HepG2 (cell line): Measurements from ENCODE around the gene VASN. TPM values are rescaled to one million over a fixed set of nuclear protein-coding genes. Genes with fewer than 3 reads are reported as not detected.

Experiments
- ATAC-seq: fragments of 200-7000 bp; cut with Tn5 transposase; 3 replicates; pipeline ENCODE4 v1.9.1; 2020; ENCODE audit warnings: mild to moderate bottlenecking, moderate library complexity
- BruUV-seq: library from RNA; stranded (reverse); fragments of 400-500 nt; replicated peaks from 2 replicates; lab custom pipeline; 2021; lab: Mats Ljungman, UMichigan
- CTCF ChIA-PET: fragments of 300-600 bp; formaldehyde crosslinking; extraction: SDS; loops from one replicate; lab custom pipeline; 2021; ENCODE audit warnings: low total read pairs, inconsistent platforms, low intra/inter-chr PET ratio; lab: Yijun Ruan, JAX
- POLR2A ChIA-PET: fragments of 350-600 bp; sonication (Branson Sonifier 250); formaldehyde crosslinking; loops from one replicate; lab custom pipeline; 2020; ENCODE audit warnings: antibody characterized with exemption, inconsistent platforms; lab: Yijun Ruan, JAX
- DNase-seq: peaks from one replicate; pipeline ENCODE4 v3.0.0-alpha.2; 2015; ENCODE audit warnings: low spot score
- FAIRE-seq: peaks from 3 replicates; lab custom pipeline; 2011; peaks lifted over from hg19 to GRCh38; lab: Jason Lieb, UNC
- H2AFZ ChIP-seq: one replicate; pipeline ENCODE4 v1.6.1; 2011; ENCODE audit warnings: low read length, inconsistent platforms
- H3K27ac ChIP-seq: fragments of 300-600 bp; 3 replicates; pipeline ENCODE4 v1.8.0; 2011; ENCODE audit warnings: mixed run types, mild to moderate bottlenecking, mixed read lengths, low read length, inconsistent platforms; ENCODE audit not compliant: insufficient read depth; ENCODE audit errors: extremely low read length
- H3K27me3 ChIP-seq, 2 experiments: fragments of 200-600 bp in 1 of 2; 2 replicates in 1 of 2; 3 replicates in 1 of 2; pipeline versions ENCODE4 v1.6.0 to v1.8.0; 2011; ENCODE audit warnings: low read length in 2 of 2, mild to moderate bottlenecking in 2 of 2, moderate library complexity in 2 of 2, inconsistent platforms in 1 of 2; ENCODE audit not compliant: insufficient read depth in 2 of 2, control insufficient read depth in 1 of 2
- H3K36me3 ChIP-seq, 2 experiments: fragments of 200-600 bp in 1 of 2; replicated peaks in 1 of 2; 2 replicates in 1 of 2; 3 replicates in 1 of 2; pipeline versions ENCODE4 v1.5.1 to v1.8.0; 2011; ENCODE audit warnings: low read length in 2 of 2, inconsistent platforms in 1 of 2; ENCODE audit not compliant: insufficient read depth in 2 of 2, control insufficient read depth in 1 of 2
- H3K4me1 ChIP-seq: 2 replicates; pipeline ENCODE4 v1.5.1; 2012; ENCODE audit warnings: low read length, inconsistent platforms; ENCODE audit not compliant: insufficient read depth
- H3K4me2 ChIP-seq: 2 replicates; pipeline ENCODE4 v1.6.0; 2011; ENCODE audit warnings: low read depth, low read length, inconsistent platforms
- H3K4me3 ChIP-seq, 3 experiments: fragments of 200-600 bp in 1 of 3; sonication (generic), shearing (Covaris generic) in 1 of 3; replicated peaks in 1 of 3; 2 replicates each; pipeline ENCODE4 v1.5.1; 2011 to 2016; ENCODE audit warnings: low read length in 3 of 3, inconsistent platforms in 2 of 3, low read depth in 2 of 3, mild to moderate bottlenecking in 2 of 3, control low read depth in 1 of 3, mixed read lengths in 1 of 3; ENCODE audit not compliant: insufficient read depth in 1 of 3
- H3K79me2 ChIP-seq: one replicate; pipeline ENCODE4 v1.6.1; 2011; ENCODE audit warnings: low read length, inconsistent platforms; ENCODE audit not compliant: insufficient read depth
- H3K9ac ChIP-seq: 2 replicates; pipeline ENCODE4 v1.6.0; 2011; ENCODE audit warnings: mild to moderate bottlenecking, low read depth, low read length, inconsistent platforms; ENCODE audit not compliant: insufficient read depth
- H3K9me3 ChIP-seq: 2 replicates; pipeline ENCODE4 v1.5.1; 2012; ENCODE audit warnings: mild to moderate bottlenecking, low read length
- H4K20me1 ChIP-seq: 2 replicates; pipeline ENCODE4 v1.6.0; 2011; ENCODE audit warnings: inconsistent platforms, mild to moderate bottlenecking, low read length, moderate library complexity; ENCODE audit not compliant: insufficient read depth
- HNF4A ChIP-seq: sonication (generic); formaldehyde crosslinking; IDR thresholded peaks from 2 replicates; pipeline ENCODE4 v1.4.0; 2020; ENCODE audit warnings: missing genetic modification reagents
- NONO ChIP-seq, 2 experiments: fragments of 450-650 bp in 1 of 2; sonication (generic) in 1 of 2; formaldehyde crosslinking in 1 of 2; IDR thresholded peaks in 1 of 2; conservative IDR thresholded peaks in 1 of 2; 2 replicates each; pipeline versions ENCODE4 v1.6.1 to v1.8.0; 2017 to 2022; ENCODE audit warnings: mild to moderate bottlenecking in 1 of 2, missing genetic modification reagents in 1 of 2, moderate library complexity in 1 of 2
- ZNF280D ChIP-seq: sonication (generic); formaldehyde crosslinking; IDR thresholded peaks from 2 replicates; pipeline ENCODE4 v1.5.1; 2020; ENCODE audit warnings: mild to moderate bottlenecking, missing genetic modification reagents
- ZNF552 ChIP-seq: sonication (generic); formaldehyde crosslinking; IDR thresholded peaks from 2 replicates; pipeline ENCODE4 v1.9.0; 2022; ENCODE audit warnings: missing genetic modification reagents, mild to moderate bottlenecking, borderline replicate concordance
- ZUFSP ChIP-seq: sonication (generic); formaldehyde crosslinking; IDR thresholded peaks from 2 replicates; pipeline ENCODE4 v1.9.0; 2021; ENCODE audit warnings: missing genetic modification reagents, mild to moderate bottlenecking, borderline replicate concordance
- WGBS: methylation state at CpG from one replicate; pipeline ENCODE4 v1.1.6; 2017; ENCODE audit warnings: low lambda C conversion rate; 5-methylcytosine and 5-hydroxymethylcytosine counted together
- in situ Hi-C: cut with HindIII; loops from 2 replicates; pipeline ENCODE4 v1.10.0; 2017; ENCODE audit warnings: low pct_unique_long_range_greater_than_20kb; ENCODE audit not compliant: extremely low pct_ligation_motif_present
- intact Hi-C: fragments of 100-400 bp; cut with micrococcal nuclease; formaldehyde crosslinking; loops from one replicate; pipeline ENCODE4 v1.10.0; 2022; ENCODE audit not compliant: unreplicated experiment
- polyA plus RNA-seq, 8 experiments: library from polyadenylated mRNA; depleted of rRNA in 3 of 8; stranded (reverse) in 7 of 8; unstranded in 1 of 8; fragments of >200 nt; fragmentation: Illumina TruSeq in 4 of 8; extraction: Trizol in 4 of 8; gene quantifications; 2 replicates each; pipeline versions ENCODE4 v1.2.1 to v1.2.3, GENCODE V29; 2011 to 2016; ENCODE audit warnings: low read depth in 4 of 8, missing spikeins in 1 of 8, mixed read lengths in 1 of 8; ENCODE audit not compliant: insufficient read depth in 1 of 8
- total RNA-seq, 5 experiments: library from RNA; depleted of rRNA; stranded (reverse); fragments of >200 nt; fragmentation: Illumina TruSeq; extraction: Trizol; gene quantifications; 2 replicates each; pipeline ENCODE4 v1.2.3, GENCODE V29; 2016; ENCODE audit warnings: low read depth in 1 of 5
- TF ChIP-seq, protein P1 (sequence below): sonication (generic); formaldehyde crosslinking; IDR thresholded peaks from 2 replicates; pipeline ENCODE4 v1.4.0; 2020; ENCODE audit warnings: missing genetic modification reagents, borderline replicate concordance

Gene VASN
- total and polyA plus RNA-seq, 2 of the 13 experiments (the other 11 are each of a cell fraction or from before 2014, with no cell fraction given), result 8.4 to 18.2 TPM

GRCh38 chr16:4399001-4399730 lies 27.5 kb downstream of the VASN start:
- H4K20me1 ChIP-seq, result no peaks in the 10 kb centered on the region
- H3K9me3 ChIP-seq, result no peaks in the 10 kb centered on the region
- intact Hi-C loops, result no loop called here
- no peak for ATAC-seq
- in situ Hi-C loops, result no loop called here
- no peak for FAIRE-seq
- 95% methylated on average over 9 of the region's 9 CpGs for WGBS
- ChIA-PET POLR2A (interaction anchor here (2.0 kb wide), 1 partner anchor 29 kb away, joined by 6 read pairs; no protein-coding TSS in a partner anchor), CTCF (interaction anchor here (1.4 kb wide), 1 partner anchor 40 kb away, joined by 6 read pairs; no protein-coding TSS in a partner anchor)
- no peak overlapping the region for H3K4me3 ChIP-seq
- BruUV-seq, result no TSS peak
- peaks cover 23% of the 10 kb centered on the region for H3K4me1 ChIP-seq
- no peak overlapping the region for H3K9ac ChIP-seq
- H2AFZ ChIP-seq, result no peak overlapping the region
- no peaks in the 10 kb centered on the region for H3K79me2 ChIP-seq
- no peaks in the 10 kb centered on the region for H3K27me3 ChIP-seq
- TF ChIP-seq ZUFSP (CRISPR knock-in tag) (no peak), HNF4A (CRISPR knock-in tag) (no peak), NONO (IDR thresholded peaks at IDR 0.05) (no peak), NONO (CRISPR knock-in tag; conservative IDR thresholded peaks at IDR 0.05) (no peak), ZNF280D (CRISPR knock-in tag) (no peak), ZNF552 (no peak)
- TF ChIP-seq, protein P1, sequence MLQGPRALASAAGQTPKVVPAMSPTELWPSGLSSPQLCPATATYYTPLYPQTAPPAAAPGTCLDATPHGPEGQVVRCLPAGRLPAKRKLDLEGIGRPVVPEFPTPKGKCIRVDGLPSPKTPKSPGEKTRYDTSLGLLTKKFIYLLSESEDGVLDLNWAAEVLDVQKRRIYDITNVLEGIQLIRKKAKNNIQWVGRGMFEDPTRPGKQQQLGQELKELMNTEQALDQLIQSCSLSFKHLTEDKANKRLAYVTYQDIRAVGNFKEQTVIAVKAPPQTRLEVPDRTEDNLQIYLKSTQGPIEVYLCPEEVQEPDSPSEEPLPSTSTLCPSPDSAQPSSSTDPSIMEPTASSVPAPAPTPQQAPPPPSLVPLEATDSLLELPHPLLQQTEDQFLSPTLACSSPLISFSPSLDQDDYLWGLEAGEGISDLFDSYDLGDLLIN (CRISPR knock-in tag), result no peak
- H3K36me3 ChIP-seq, result peaks cover 1 to 17% of the 10 kb centered on the region in 2 experiments; a peak in 2 of 5 replicates
- no peak overlapping the region for H3K4me2 ChIP-seq
- H3K27ac ChIP-seq, result no peak overlapping the region
- no peak for DNase-seq
